ENCODE data around the gene RAMP3.

DNA sequence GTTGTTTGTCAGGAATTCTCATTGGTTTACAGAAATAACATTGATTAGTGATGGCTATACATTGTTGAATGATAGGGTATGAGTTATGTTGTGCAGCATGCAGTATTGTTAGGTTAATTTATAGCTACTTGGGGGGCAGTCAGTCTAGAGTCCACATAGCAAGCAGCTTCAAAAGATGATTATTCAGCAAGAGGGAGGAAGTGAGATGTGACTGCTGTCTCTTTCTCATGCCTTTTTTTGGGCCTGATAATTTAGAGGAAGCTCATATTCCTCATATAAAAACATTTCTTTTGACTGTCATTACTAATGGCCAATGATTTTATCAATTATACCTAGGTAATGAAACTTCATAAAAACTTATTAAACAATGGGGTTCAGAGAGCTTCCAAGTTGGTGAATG lies 42.7 kb upstream of the RAMP3 start:
- TF ChIP-seq, protein P1, sequence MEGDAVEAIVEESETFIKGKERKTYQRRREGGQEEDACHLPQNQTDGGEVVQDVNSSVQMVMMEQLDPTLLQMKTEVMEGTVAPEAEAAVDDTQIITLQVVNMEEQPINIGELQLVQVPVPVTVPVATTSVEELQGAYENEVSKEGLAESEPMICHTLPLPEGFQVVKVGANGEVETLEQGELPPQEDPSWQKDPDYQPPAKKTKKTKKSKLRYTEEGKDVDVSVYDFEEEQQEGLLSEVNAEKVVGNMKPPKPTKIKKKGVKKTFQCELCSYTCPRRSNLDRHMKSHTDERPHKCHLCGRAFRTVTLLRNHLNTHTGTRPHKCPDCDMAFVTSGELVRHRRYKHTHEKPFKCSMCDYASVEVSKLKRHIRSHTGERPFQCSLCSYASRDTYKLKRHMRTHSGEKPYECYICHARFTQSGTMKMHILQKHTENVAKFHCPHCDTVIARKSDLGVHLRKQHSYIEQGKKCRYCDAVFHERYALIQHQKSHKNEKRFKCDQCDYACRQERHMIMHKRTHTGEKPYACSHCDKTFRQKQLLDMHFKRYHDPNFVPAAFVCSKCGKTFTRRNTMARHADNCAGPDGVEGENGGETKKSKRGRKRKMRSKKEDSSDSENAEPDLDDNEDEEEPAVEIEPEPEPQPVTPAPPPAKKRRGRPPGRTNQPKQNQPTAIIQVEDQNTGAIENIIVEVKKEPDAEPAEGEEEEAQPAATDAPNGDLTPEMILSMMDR (conservative IDR thresholded peaks at IDR 0.05 in 1 of 2, IDR thresholded peaks at IDR 0.05 in 1 of 2; ENCODE audit: extremely low read depth in 1 of 2, insufficient read depth in 1 of 2, low read depth in 1 of 2, low read length in 2 of 2), result no peak
- no peak for TF ChIP-seq EZH2 (IDR thresholded peaks at IDR 0.05; ENCODE audit: borderline replicate concordance, low read length)

Measured in mammary epithelial cell (primary cell).